ENCODE measurements around the gene SCRN1. TPM values are rescaled to one million over a fixed set of nuclear protein-coding genes. Genes with fewer than 3 reads are reported as not detected.

Gene SCRN1, protein sequence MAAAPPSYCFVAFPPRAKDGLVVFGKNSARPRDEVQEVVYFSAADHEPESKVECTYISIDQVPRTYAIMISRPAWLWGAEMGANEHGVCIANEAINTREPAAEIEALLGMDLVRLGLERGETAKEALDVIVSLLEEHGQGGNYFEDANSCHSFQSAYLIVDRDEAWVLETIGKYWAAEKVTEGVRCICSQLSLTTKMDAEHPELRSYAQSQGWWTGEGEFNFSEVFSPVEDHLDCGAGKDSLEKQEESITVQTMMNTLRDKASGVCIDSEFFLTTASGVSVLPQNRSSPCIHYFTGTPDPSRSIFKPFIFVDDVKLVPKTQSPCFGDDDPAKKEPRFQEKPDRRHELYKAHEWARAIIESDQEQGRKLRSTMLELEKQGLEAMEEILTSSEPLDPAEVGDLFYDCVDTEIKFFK
- total RNA-seq = 10 to 100 TPM; 34.0 to 84.0 (median 63.3) TPM
- 10 to 100 TPM; 23.4 to 67.7 TPM for polyA plus RNA-seq
- long read RNA-seq, donor 1, full-length matches to known transcripts = 50 of 143 reads
- long read RNA-seq, donor 1, partial matches to known transcripts = 13 of 143 reads
- long read RNA-seq, donor 1, other reads (novel, unspliced or antisense) = 80 of 143 reads
- long read RNA-seq, donor 2, full-length matches to known transcripts = 27 of 32 reads
- long read RNA-seq, donor 2, partial matches to known transcripts = 5 of 32 reads
- long read RNA-seq, donor 2, other reads (novel, unspliced or antisense) = 0 of 32 reads
- long read RNA-seq, donor 3, full-length matches to known transcripts = 141 of 182 reads
- long read RNA-seq, donor 3, partial matches to known transcripts = 7 of 182 reads
- long read RNA-seq, donor 3, other reads (novel, unspliced or antisense) = 34 of 182 reads

DNA sequence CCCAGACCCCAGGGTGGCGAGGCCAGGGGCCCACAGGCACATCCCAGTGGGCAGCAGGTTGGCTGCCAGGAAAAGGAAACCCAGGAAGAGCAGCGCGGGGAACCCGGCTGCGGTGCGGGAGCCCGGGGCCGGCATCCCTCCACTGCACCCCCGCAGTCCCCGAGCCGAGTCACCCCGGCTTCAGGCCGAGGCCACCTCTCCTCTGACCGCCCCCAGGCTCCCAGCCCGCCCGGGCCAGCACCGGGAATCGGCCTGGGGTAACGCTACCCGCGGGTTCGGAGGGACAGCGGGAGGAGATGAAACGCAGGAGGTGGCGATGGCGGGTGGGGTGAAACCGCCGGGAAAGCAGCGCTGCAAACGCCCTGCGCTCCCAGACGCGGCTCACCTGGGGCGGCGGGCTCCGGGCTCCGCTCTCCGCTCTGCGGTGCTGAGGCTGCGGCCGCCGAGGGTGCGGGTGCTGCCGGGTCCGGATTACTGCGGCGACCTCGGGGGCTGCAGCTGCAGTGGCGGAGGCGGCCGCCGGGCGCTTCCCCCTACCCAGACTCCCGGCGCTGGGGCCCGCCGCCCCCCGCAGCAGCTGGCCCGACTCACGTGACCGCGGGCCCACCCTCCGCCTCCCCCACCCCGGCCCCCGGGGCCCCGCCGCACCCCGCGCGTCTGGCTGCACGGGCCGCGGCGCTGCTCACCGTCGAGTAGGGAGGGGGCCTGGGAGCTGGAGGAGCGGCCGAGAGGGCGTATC is at the start of gene SCRN1:
Gene SCRN1 (minus strand): TSS at position 545 of the 739 bp plus-strand sequence. CDS start 20,734 bp downstream, outside the sequence.
- Histone ChIP-seq H3K4me1 (ENCODE audit: insufficient read depth) (peaks cover 9% of the 10 kb centered on the region), H3K9me3 (no peaks in the 10 kb centered on the region), H3K27me3 (no peaks in the 10 kb centered on the region), H3K36me3 (no peaks in the 10 kb centered on the region), H3K27ac (peak within 1 kb of the TSS; percentile 86 to 89), H3K4me3 (peak within 1 kb of the TSS; percentile 65)
- TF ChIP-seq POLR2A (IDR thresholded peaks at IDR 0.05) = no peak
- TF ChIP-seq, protein P1, sequence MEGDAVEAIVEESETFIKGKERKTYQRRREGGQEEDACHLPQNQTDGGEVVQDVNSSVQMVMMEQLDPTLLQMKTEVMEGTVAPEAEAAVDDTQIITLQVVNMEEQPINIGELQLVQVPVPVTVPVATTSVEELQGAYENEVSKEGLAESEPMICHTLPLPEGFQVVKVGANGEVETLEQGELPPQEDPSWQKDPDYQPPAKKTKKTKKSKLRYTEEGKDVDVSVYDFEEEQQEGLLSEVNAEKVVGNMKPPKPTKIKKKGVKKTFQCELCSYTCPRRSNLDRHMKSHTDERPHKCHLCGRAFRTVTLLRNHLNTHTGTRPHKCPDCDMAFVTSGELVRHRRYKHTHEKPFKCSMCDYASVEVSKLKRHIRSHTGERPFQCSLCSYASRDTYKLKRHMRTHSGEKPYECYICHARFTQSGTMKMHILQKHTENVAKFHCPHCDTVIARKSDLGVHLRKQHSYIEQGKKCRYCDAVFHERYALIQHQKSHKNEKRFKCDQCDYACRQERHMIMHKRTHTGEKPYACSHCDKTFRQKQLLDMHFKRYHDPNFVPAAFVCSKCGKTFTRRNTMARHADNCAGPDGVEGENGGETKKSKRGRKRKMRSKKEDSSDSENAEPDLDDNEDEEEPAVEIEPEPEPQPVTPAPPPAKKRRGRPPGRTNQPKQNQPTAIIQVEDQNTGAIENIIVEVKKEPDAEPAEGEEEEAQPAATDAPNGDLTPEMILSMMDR (IDR thresholded peaks at IDR 0.05) = peak in 1 of 3 donors; percentile 18
- intact Hi-C loops (cut with DNase I) = no loop called here
- WGBS, 3 donors = 0 to 2% (median 1%) methylated on average over 23 to 79 of the region's 79 CpGs
- peak; percentile 66 to 76 (median 73) for DNase-seq

DNA sequence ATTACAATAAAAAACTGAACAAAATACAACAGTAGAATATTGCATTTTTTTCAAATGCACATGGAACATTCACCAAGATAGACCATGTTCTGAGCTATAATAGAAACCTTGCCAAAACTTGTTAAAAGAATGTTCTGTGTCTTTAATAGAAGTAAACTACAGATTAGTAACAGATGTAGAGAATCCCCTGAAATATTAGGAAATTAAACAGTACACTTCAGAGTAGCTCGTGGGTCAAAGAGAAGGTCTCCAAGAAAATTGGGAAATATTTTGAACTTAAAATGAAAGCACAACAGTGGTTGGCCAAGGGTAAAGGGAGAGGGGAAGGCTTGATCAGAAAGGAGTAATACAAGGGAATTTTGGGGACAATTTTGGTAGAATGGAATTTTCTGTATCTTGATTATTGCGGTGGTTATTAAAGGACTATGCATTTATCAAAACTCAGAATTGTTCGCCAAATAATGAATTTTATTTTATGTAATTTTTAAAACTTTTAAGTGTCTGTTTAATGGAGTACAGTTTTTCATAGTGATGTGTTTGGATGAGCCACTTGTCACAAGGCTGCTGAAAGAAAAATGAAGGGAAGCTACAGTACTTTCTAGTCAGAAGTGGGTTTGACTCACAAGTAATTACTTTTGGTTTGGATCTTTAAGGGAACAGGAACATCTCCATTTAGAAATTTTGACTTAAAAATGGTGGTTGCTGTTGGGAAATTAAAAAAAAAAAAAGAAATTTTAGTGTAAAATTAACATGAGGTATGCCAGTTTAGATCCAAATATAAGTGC is 48.8 kb upstream of the SCRN1 start:
- Histone ChIP-seq H3K4me3 (no peak overlapping the region), H3K9me3 (no peaks in the 10 kb centered on the region), H3K4me1 (ENCODE audit: insufficient read depth) (no peaks in the 10 kb centered on the region), H3K27ac (peak overlapping the region in 1 of 2 donors; percentile 2), H3K36me3 (no peaks in the 10 kb centered on the region), H3K27me3 (no peaks in the 10 kb centered on the region)
- TF ChIP-seq EP300 (IDR thresholded peaks at IDR 0.05) (no peak), POLR2A (IDR thresholded peaks at IDR 0.05) (no peak)
- TF ChIP-seq, protein P1 (IDR thresholded peaks at IDR 0.05) = no peak
- intact Hi-C loops (cut with DNase I) = no loop called here
- 35 to 43% (median 40%) methylated on average over 3 of the region's 3 CpGs for WGBS, 3 donors
- DNase-seq = no peak

DNA sequence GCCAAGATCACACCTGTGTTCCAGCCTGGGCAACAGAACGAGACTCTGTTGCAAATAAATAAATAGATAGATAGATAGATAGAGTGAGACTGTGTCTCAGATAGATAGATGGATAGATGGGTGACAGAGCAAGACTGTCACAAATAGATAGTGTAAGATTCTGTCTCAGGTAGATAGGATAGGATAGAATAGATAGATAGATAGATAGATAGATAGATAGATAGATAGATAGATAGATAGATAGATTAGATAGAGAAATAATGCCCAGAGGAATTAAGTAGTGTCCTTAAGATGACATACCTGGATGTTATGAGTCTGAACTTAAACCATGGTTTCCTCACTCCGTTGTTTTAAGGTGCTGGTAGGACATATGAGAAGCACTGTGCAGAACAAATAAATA is 46.6 kb upstream of the SCRN1 start:
- no peak overlapping the region for H3K4me3 ChIP-seq
- no peaks in the 10 kb centered on the region for H3K27me3 ChIP-seq
- no peak for DNase-seq
- 62 to 82% (median 70%) methylated on average over 2 of the region's 2 CpGs for WGBS, 3 donors
- intact Hi-C loops (cut with DNase I) = no loop called here
- H3K27ac ChIP-seq = no peak overlapping the region
- no peaks in the 10 kb centered on the region for H3K9me3 ChIP-seq
- no peaks in the 10 kb centered on the region for H3K4me1 ChIP-seq (ENCODE audit: insufficient read depth)
- H3K36me3 ChIP-seq = no peaks in the 10 kb centered on the region
- TF ChIP-seq POLR2A (IDR thresholded peaks at IDR 0.05) (no peak), EP300 (IDR thresholded peaks at IDR 0.05) (no peak)
- TF ChIP-seq, protein P1 (IDR thresholded peaks at IDR 0.05) = no peak

Measured in ovary (tissue), 10 donors.